GM18951 (cell line): ENCODE data around the gene SLA2.

ENCODE experiments used
- POLR2A ChIP-seq: IDR thresholded peaks from 4 replicates; pipeline ENCODE4 v1.6.1; 2011; ENCODE audit warnings: mild to moderate bottlenecking; ENCODE audit not compliant: insufficient read length, insufficient read depth; ENCODE audit errors: extremely low read depth
- in situ Hi-C: fragments of 300-500 bp; cut with MboI; formaldehyde crosslinking; loops from one replicate; pipeline ENCODE4 v1.12.0; 2022; ENCODE audit warnings: low sequenced_read_pairs, mixed read lengths, inconsistent platforms; ENCODE audit not compliant: unreplicated experiment

The SLA2 gene

DNA sequence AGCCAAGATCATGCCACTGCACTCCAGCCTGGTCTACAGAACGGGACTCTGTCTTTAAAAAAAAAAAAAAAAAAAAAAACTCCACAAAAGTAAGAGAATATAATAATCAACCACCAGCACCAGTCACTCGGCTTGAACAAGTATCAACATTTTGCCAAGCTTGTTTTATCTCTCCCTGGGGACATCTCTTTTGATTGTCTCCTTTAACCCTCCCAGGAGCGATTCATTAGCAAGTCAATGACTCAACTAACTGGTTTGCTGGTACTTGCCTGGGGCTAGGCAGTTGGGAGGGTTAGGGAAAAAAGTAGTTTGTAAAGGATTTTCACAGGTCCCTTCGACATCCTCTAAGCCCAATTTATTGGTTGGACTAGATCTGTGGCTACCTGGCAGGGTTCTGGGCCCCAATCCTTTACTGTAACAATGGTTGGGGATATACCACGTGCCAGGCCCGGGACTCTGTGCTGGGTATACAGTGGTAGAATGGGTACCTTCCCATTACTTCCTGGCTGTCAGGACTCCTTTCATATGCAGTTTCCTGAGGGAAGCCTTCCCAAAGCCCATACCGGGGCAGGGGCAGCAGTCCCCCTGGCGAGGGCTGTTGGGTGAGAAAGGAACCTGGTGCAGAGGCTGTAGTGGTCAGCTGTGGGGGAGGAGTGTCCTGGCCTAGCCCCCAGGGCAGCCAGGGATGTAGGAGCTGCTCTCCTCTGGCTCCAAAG lies 60.4 kb downstream of the SLA2 start:
- TF ChIP-seq POLR2A: no peak
- in situ Hi-C loops: no loop called here

DNA sequence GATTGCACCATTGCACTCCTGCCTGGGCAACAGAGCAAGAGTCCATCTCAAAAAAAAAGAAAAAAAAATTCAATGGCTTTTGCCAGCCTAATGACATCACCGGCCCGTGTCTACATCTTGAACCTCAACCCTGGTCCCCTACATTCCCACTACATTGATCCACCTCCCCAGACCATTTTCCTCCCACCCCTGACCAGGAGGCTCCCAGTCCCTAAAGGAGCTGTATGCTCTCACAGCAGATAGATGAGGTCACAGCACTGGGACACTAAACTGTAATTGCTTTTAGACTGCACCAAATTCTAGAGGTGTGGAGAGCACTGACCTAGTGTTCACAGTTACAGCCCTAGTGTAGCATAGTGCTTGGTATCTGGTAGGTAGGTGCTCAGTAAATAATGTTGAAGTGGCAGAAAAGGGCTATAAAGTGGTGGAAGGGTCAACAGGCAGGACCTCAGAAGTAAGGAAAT lies 61.9 kb downstream of the SLA2 start:
- in situ Hi-C loops: no loop called here
- TF ChIP-seq POLR2A: no peak

GRCh38 chr20:36582821-36583220 lies 63.2 kb downstream of the SLA2 start:
- no peak for TF ChIP-seq POLR2A
- in situ Hi-C loops: no loop called here

- no peak for TF ChIP-seq POLR2A
- in situ Hi-C loops: no loop called here
Measured at GRCh38 chr20:36582322-36582721, 63.7 kb downstream of the SLA2 start.

DNA sequence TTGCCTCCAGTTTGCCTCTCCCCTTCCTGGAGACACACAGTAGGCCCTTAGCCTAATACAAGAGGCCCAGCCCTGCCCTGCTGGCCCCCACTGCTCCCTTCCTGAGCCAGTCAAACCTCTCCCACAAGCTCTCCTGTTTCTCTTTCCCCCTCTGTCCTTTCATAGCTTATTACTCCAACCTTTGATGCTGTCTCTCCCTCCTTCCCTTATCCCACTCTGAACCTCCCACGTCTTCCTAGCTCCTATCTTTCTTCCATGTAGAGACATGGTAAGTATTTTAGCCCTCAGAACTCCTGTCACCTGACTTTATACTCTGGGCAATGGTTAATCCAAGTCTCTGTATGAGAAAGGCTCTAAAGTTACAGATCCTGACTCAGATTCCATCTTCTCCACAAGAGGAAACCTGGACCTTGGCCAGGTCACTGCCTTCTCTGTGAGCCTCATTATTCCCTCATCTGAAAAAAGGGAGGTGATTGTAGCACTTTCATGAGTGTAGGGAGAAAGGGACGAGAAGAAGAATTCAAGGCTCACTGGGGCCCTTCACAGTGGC lies 65.9 kb downstream of the SLA2 start:
- TF ChIP-seq POLR2A: no peak
- in situ Hi-C loops: no loop called here

DNA sequence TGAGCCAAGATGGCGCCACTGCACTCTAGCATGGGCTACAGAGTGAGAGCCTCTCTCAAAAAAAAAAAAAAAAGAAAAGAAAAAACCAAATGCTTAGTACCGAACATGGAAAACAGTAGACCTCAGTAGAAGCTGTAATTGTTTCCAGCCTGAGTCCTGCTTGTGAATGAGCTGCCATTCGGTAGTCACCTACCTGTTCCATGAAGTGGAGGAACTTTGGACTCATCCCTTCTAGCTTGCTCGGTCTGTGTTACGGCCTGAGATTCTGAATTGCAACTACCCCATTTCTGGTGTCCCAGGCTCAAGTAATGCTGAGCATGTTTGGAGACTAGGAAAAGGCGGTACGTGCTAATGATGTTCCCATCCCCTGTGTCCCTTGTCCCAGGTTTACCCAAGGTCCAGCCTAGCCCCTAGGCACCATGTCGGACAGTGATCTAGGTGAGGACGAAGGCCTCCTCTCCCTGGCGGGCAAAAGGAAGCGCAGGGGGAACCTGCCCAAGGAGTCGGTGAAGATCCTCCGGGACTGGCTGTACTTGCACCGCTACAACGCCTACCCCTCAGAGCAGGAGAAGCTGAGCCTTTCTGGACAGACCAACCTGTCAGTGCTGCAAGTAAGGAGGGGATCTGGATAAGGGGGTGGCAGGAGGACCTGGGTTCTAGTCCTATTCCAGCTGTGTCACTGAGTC lies 67.5 kb downstream of the SLA2 start:
- TF ChIP-seq POLR2A: no peak
- in situ Hi-C loops: no loop called here

- in situ Hi-C loops: no loop called here
- TF ChIP-seq POLR2A: no peak
Measured at GRCh38 chr20:36576081-36576445, 69.9 kb downstream of the SLA2 start.

DNA sequence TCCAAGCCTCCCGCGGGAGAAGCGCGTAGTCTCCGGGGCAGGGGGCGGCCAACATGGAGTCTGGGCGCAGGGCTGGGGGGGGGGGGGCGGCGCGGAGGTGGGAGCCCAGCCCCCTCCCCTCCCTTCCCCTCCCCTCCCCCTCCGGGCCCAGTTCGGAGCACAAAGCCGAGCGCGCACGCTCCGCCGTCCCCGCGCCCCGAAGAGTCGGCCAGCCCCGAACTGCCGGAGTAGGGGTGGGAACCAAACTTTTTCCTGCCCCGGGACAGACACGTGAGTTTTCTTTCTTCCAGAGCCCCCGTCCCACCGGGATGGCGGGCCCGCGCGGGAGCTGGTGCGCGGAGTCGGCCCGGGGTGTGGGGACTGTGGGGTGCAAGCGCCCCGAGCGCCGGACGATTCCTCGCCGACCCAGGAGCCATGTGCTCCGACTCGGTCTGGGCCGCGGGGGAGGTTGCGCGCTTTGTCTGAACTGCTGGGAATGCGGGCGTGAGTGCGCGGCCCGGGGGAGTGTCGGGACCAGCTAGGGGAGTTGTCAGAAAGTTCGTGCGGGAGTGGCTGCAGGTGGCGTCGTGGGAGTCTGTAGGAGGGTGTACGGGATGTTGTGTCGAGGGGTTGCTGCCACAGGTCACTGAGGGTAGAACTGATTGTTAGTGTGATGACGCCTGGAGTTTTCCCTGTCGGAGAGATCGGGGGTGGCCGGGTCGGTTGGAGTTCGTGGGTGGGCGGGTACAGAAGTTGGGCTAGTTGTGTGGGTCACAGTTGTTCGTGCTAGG lies 71.4 kb downstream of the SLA2 start:
- in situ Hi-C loops: no loop called here
- TF ChIP-seq POLR2A: peak; percentile 40

DNA sequence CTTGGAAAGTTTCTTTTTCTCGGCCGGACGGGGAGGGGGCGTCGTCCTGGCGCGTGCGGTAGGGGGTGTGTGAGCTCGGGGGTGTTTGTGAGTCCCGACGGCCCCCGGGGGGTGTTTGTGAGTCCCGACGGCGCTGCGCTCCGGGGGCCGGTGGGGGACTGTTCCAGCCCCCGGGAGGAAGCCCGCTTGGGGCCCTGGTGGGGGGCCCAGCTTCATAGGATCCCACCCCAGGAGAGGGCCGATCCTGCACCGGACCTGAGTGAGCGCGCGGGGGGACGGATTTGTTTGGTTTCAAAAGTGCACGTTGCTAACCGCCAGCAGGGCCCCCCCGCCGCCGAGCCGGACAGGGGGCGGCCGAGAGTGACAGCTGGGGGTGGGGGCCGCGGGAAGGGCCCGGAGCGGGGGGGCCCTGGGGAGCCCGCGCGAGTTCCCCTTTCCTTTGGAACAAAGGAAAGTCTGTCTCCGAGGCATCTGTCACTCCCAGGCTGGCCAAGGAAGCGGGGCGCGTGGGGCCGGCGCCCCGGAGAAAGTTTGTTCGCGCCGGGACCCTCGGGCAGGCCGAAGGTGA lies 72.1 kb downstream of the SLA2 start:
- in situ Hi-C loops: no loop called here
- no peak for TF ChIP-seq POLR2A

GRCh38 chr20:36573103-36573797 lies 72.7 kb downstream of the SLA2 start, which contains the start of gene TGIF2:
Gene TGIF2 (plus strand): TSS chr20:36573597. CDS start chr20:36578775, 5,178 bp downstream.
- peak; percentile 83 for TF ChIP-seq POLR2A
- in situ Hi-C loops: no loop called here

DNA sequence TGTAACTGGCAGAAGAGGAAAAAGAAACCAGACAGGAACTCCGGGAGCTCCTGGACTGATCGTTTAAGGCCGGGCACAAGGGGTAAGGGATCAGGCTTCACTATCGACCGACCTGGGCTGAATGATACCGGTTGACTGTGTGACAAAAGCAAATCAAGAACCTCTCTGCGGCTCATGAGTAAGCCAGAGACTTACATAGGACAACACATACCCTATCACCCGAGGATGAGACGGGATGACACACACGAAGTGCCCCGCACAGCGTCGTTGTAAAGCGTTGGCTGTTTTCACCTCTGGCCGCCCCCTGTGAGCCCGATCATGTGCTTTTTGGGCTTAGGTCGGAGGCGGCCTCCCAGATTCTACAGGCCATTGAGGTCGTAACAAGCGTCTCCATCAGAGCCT lies 73.3 kb downstream of the SLA2 start:
- TF ChIP-seq POLR2A: no peak
- in situ Hi-C loops: no loop called here
